HG03108 (cell line): ENCODE measurements around the gene KRTAP1-4.
"Not testable (repeated sequence)": the region's sequence is repeated elsewhere in the genome, so short reads cannot be mapped to it uniquely, and the experiment has no call there.

Source experiments
- ATAC-seq: cut with Tn5 transposase; IDR thresholded peaks from one replicate; pipeline ENCODE4 v1.9.1; 2021; ENCODE audit warnings: moderate library complexity; ENCODE audit not compliant: unreplicated experiment

The KRTAP1-4 gene

GRCh38 chr17:41009301-41009760 is 20.7 kb downstream of the KRTAP1-4 start:
- ATAC-seq, result no peak

- no peak for ATAC-seq
Observed at GRCh38 chr17:41008811-41009210, 21.2 kb downstream of the KRTAP1-4 start, which contains the start of gene KRTAP3-1. TSS of gene KRTAP3-1 (minus strand) at chr17:41009128. CDS start at chr17:41009074, 54 bp downstream.

GRCh38 chr17:41004397-41004796 is 25.6 kb downstream of the KRTAP1-4 start:
- ATAC-seq, result no peak

GRCh38 chr17:41003926-41004325 is 26.1 kb downstream of the KRTAP1-4 start:
- ATAC-seq, result no peak

GRCh38 chr17:41002814-41003213 is 27.2 kb downstream of the KRTAP1-4 start:
- no peak for ATAC-seq

- no peak for ATAC-seq
Observed at GRCh38 chr17:41001795-41002194, 28.2 kb downstream of the KRTAP1-4 start.

GRCh38 chr17:40999563-40999962 is 30.4 kb downstream of the KRTAP1-4 start, which contains the start of gene KRTAP3-2:
TSS of gene KRTAP3-2 (minus strand) at chr17:40999906. CDS start at chr17:40999853, 53 bp downstream.
- not testable (repeated sequence) for ATAC-seq

- ATAC-seq, result no peak
Observed at GRCh38 chr17:40997361-40997760, 32.6 kb downstream of the KRTAP1-4 start.

GRCh38 chr17:40996829-40997228 is 33.2 kb downstream of the KRTAP1-4 start:
- ATAC-seq, result no peak

- ATAC-seq, result no peak
Observed at GRCh38 chr17:40995116-40995515, 34.9 kb downstream of the KRTAP1-4 start.

GRCh38 chr17:40993839-40994238 is 36.2 kb downstream of the KRTAP1-4 start, which contains the start of gene KRTAP3-3:
TSS of gene KRTAP3-3 (minus strand) at chr17:40994164. CDS start at chr17:40994097, 67 bp downstream.
- ATAC-seq, result no peak

GRCh38 chr17:40993084-40993483 is 36.9 kb downstream of the KRTAP1-4 start:
- no peak for ATAC-seq

GRCh38 chr17:40992666-40993065 is 37.3 kb downstream of the KRTAP1-4 start:
- ATAC-seq, result no peak

GRCh38 chr17:40986920-40987319 is 43.1 kb downstream of the KRTAP1-4 start:
- ATAC-seq, result no peak

- no peak for ATAC-seq
Observed at GRCh38 chr17:40984226-40984625, 45.8 kb downstream of the KRTAP1-4 start, which contains the start of gene KRT40. TSS of gene KRT40 (minus strand) at chr17:40984326. CDS start at chr17:40984273, 53 bp downstream.

GRCh38 chr17:40981115-40981514 is 48.9 kb downstream of the KRTAP1-4 start:
- no peak for ATAC-seq

GRCh38 chr17:40980596-40980995 is 49.4 kb downstream of the KRTAP1-4 start:
- no peak for ATAC-seq

- no peak for ATAC-seq
Observed at GRCh38 chr17:40980117-40980516, 49.9 kb downstream of the KRTAP1-4 start.
